NOMO-1 treated with dmso at 0.1 percent for 144 hours (cell line): ENCODE results near the gene GMPR2.
"Not testable (repeated sequence)": the region's sequence is repeated elsewhere in the genome, so short reads cannot be mapped to it uniquely, and the experiment has no call there.

Experiments
- DNase-seq: peaks from one replicate; lab custom pipeline; 2025; ENCODE audit not compliant: unreplicated experiment; lab: John Stamatoyannopoulos, UW

GMPR2 gene

GRCh38 chr14:24226473-24226872 lies 6.3 kb upstream of the GMPR2 start:
- no peak for DNase-seq

GRCh38 chr14:24228902-24229301 lies 3.8 kb upstream of the GMPR2 start:
- DNase-seq, result no peak

GRCh38 chr14:24231263-24232120 lies 1.2 kb upstream of the GMPR2 start:
- DNase-seq, result no peak

GRCh38 chr14:24232121-24232644 lies 546 bp upstream of the GMPR2 start, which contains the start of gene NEDD8:
TSS of gene NEDD8 (minus strand) at chr14:24232367. CDS start at chr14:24232267, 100 bp downstream.
- peak; percentile 91 for DNase-seq

GRCh38 chr14:24233538-24233866 lies 773 bp downstream of the GMPR2 start:
- no peak for DNase-seq

GRCh38 chr14:24234095-24235005 lies 1.6 kb downstream of the GMPR2 start:
- DNase-seq, result no peak

GRCh38 chr14:24235804-24236688 lies 3.3 kb downstream of the GMPR2 start:
- no peak for DNase-seq

- DNase-seq, result no peak
Measured at GRCh38 chr14:24236689-24237462, 4.1 kb downstream of the GMPR2 start.

- no peak for DNase-seq
Measured at GRCh38 chr14:24237463-24237955, 4.8 kb downstream of the GMPR2 start.

GRCh38 chr14:24238123-24238522 lies 5.4 kb downstream of the GMPR2 start:
- DNase-seq, result no peak

- no peak for DNase-seq
Measured at GRCh38 chr14:24238527-24239037, 5.9 kb downstream of the GMPR2 start.

- no peak for DNase-seq
Measured at GRCh38 chr14:24240110-24240918, 7.6 kb downstream of the GMPR2 start.

- DNase-seq, result peak; percentile 97
Measured at GRCh38 chr14:24241829-24242443, 9.2 kb downstream of the GMPR2 start.

- peak; percentile 49 for DNase-seq
Measured at GRCh38 chr14:24243336-24243836, 10.7 kb downstream of the GMPR2 start.

GRCh38 chr14:24245350-24245749 lies 12.6 kb downstream of the GMPR2 start:
- not testable (repeated sequence) for DNase-seq

GRCh38 chr14:24246765-24247212 lies 14.1 kb downstream of the GMPR2 start:
- DNase-seq, result no peak

- DNase-seq, result no peak
Measured at GRCh38 chr14:24247422-24247821, 14.7 kb downstream of the GMPR2 start.
